Sciatic nerve (tissue), 2 donors: ENCODE results near the gene PSEN2. TPM values are rescaled to one million over a fixed set of nuclear protein-coding genes. Genes with fewer than 3 reads are reported as not detected.
"Not testable (repeated sequence)": the region's sequence is repeated elsewhere in the genome, so short reads cannot be mapped to it uniquely, and the experiment has no call there.

ENCODE experiments used
- ATAC-seq: fragments of 200-7000 bp; cut with Tn5 transposase; one replicate; pipeline ENCODE4 v1.9.1; 2020; ENCODE audit warnings: mild to moderate bottlenecking, moderate library complexity
- DNase-seq: peaks from one replicate; pipeline ENCODE4 v3.0.0-alpha.2; 2020; ENCODE audit warnings: low spot score
- intact Hi-C: fragments of 100-400 bp; cut with DNase I; formaldehyde crosslinking; loops from one replicate; pipeline ENCODE4 v1.14.2; 2022
- total RNA-seq: library from RNA; stranded (reverse); fragmentation: NEBNext Ultra II Directional; extraction: Animal tissue kit (Norgen Biotek cat#: 25700); gene quantifications from one replicate; pipeline ENCODE4 v1.2.1, GENCODE V29; 2021
- donor health status: DM: no; HTN: no; CAD: no.
- donor health status: DM: no; HTN: no; CAD: no.

Gene PSEN2
- total RNA-seq = 12.5 TPM

DNA sequence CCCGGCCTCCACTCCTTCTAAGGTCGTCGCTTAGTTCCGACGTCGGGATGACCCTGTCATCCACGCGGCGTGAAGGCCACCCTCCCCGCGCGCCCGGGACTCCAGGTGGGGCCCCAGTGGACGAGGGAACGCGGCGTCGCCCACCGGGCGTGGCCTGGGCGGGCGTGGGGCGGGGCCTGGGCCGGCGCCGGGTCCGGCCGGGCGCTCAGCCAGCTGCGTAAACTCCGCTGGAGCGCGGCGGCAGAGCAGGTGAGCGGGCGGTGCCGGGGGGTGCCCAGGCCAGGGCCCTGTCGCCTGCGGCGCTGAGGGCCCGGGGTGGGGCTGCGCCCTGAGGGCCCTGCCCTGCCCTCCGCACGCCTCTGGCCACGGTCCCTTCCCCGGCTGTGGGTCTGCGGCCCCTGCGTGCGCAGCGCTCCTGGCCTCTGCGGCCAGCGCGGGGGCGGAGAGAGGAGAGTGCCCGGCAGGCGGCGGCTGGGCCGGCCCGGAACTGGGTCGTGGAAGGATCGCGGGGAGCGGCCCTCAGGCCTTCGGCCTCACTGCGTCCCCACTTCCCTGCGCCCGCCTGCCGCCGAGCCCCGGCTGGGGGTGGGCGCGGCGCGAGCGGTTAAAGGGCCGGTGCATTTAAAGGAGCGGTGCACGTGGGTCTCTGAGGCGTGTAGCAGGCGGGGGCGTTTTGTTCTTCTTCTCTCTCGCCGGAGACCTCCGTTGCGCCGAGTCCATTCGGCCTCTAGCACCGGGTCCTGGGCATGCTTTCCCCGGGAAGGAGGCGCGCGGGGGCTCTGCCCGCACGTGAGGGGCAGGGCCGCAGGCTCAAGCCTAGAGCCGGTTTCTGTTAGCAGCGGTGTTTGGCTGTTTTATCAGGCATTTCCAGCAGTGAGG lies at the start of gene PSEN2:
TSS of gene PSEN2 (plus strand) at position 216 of the 879 bp plus-strand sequence. CDS start 11,292 bp downstream, outside the sequence.
- DNase-seq = peak; percentile 71
- intact Hi-C loops = no loop called here
- ATAC-seq = peak; percentile 77

DNA sequence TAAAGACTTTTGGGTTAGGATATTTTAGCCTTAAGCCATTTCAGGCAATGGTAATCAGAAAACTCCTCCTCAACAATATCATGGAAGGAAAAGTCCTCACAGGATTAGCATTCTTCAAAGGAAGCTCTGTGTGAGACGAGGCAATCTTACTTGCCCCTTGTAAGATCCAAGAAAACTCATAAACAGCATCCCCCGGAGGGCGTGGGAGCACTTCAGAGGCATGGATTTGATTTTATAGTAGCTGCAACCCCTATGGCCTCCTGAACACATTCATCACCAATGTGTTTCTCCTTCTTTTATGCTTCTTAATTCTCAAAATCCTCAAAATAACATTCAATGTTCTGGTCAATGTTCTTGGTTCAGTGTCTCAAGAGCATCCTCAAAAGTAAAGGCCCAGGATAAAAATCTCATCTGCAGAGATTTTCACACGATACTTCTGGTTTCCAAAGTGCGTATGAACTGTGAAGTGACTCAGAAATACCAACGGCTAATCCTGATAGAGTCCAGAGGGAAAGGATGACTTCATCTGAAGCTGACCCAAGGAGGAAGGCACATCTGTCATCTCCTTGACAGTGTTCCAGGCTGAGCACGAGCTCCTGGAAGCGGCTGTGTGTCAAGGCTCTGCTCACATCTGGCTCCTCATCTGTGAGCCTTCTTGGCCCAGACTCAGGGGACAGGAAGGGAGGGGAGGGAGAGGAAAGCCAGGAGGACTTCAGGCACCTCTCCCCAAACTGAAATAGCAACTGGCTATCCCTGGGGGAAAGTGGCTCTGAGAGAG lies 49.3 kb upstream of the PSEN2 start:
- ATAC-seq (peak; percentile 98), DNase-seq (peak; percentile 88)
- intact Hi-C loops = no loop called here

DNA sequence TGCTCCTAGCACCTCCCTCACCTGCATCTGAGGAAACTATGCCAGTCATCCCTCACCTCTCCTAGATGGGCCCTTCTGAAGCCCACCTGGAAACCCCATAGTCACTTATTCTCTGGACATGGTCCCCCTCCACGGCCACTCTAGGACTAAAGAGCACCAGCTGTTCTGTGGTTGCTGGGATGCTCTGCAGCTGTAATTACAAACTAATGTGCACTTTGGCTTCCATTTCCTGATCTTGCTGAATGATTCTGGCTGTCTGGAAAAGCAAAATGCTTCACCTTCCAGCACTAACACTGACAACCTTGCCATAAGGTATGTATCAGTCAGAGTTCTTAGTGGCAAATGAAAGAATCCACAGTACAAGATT lies 48.7 kb upstream of the PSEN2 start:
- ATAC-seq = peak; percentile 77
- no peak for DNase-seq
- intact Hi-C loops = no loop called here

DNA sequence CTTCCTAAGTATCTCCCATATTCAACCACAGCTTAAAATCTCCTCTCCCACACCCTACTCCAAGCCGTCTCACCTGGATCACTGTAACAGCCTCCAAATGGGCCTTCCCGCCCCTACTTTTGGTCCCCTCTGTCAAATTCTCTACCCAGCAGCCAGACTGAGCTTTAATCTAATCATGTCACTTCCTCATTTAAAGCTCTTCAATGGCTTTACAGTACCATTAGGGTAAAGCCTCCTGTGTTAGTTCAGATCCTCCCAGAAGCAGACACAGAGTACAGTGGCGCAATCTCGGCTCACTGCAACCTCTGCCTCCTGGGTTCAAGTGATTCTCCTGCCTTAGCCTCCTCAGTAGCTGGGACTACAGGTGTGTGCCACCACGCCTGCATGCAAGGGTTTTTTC lies 46.8 kb upstream of the PSEN2 start:
- intact Hi-C loops = no loop called here
- ATAC-seq (no peak), DNase-seq (no peak)

DNA sequence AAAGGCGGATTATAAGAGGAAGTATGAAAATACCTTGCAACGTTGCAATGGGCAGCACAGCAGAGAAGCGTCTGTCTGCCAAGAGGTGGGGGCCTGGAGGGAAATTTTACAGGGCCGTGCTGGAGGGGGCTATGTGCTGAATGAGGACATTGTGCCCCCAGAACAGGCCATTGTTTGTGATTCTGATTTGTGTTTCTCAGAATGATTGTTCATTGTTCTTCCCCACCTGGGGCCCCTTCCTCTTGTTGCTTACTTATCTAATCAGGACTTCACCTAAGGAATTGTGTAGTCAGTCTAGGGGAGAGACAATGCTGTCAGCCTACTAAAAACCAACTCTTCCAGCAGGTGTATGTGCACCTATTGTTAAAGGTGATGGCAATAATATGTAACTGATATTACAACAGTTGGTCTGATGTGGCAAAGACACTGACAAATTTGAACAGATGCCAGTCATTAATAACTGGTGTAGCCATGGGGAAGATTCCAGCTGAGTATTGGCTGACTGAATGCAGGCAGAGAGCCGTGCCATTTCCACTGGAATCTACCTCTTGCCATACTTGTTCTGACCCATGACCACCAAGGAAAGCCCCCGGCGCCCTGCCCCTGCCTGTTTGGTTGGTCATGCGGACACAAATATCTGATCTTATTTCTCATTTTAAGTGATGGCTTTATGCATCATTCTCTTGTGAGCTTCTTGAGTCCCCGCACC lies 45.2 kb upstream of the PSEN2 start:
- ATAC-seq (no peak), DNase-seq (no peak)
- intact Hi-C loops = loop anchor here (5.0 kb wide), 1 partner anchor 188 kb away; no protein-coding TSS in a partner anchor

DNA sequence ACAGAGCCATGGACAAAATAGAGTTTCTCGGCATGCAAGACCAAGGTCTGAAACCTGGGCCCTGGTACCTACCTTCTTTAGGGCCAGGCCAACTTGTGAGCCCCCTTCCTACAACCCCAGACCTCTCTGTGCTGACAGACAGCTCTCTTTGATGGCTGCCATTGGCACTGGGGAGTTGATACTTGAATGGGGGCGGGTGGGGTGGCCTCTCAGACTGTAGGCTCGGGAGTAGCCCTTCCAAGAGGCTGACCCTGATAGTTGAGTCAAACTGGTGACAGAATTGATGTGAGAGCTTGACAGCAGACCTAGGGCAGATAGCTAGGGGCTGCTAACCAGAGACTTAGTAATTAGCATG lies 44.7 kb upstream of the PSEN2 start:
- intact Hi-C loops = loop anchor here (5.0 kb wide), 1 partner anchor 188 kb away; no protein-coding TSS in a partner anchor
- DNase-seq = no peak
- ATAC-seq = no peak

DNA sequence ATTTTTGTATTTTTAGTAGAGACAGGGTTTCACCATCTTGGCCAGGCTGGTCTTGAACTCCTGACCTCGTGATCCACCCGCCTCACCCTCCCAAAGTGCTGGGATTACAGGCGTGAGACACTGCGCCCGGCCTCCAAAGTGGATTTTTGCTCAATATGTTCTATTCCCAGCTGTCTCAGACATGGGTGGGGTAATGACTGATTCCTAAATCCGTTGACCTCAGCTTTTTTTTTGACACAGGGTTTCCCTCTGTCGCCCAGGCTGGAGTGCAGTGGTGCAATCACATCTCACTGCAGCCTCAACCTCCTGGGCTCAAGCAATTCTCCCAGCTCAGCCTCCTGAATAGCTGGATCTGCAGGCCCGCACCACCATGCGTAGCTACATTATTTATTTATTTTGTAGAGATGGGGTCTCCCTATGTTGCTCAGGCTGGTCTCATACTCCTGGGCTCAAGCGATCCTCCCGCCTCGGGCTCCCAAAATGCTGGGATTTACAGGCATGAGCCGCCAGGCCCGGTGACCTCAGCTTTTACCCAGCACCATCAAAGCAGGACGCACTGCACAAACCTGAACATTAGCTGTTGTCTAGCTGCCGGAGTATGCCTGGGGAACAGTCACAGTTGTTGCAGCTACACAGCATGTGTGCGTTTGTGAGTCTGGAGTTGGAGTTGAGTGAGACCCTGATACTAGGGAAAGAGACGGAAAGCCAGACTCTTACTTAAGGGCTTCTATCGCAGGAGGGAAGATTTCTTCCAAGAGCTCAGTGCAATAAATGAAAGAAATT lies 43.7 kb upstream of the PSEN2 start:
- DNase-seq (no peak), ATAC-seq (no peak)
- intact Hi-C loops = loop anchor here (5.0 kb wide), 1 partner anchor 189 kb away; no protein-coding TSS in a partner anchor

DNA sequence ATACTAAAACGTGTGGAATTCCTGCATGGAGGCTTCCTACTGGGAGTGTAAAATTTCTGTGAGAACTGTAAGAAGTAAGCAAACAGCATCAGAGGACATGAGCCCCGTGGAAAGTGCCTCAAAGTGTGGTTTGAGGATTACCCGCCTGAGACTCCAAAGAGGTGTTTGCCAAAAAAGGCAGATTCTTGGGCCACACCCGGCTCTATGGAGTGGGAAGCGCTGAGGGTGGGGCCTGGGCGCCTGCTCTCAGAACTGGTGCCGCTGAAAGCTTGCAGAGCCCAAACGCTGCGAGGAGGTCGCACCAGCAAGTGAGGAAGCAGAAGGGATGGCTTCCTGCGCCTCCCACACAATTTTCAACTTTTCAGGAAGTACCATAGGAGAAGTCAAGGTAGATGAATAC lies 43.0 kb upstream of the PSEN2 start:
- intact Hi-C loops = loop anchor here (5.0 kb wide), 1 partner anchor 190 kb away; no protein-coding TSS in a partner anchor
- peak; percentile 84 for DNase-seq
- peak; percentile 94 for ATAC-seq

DNA sequence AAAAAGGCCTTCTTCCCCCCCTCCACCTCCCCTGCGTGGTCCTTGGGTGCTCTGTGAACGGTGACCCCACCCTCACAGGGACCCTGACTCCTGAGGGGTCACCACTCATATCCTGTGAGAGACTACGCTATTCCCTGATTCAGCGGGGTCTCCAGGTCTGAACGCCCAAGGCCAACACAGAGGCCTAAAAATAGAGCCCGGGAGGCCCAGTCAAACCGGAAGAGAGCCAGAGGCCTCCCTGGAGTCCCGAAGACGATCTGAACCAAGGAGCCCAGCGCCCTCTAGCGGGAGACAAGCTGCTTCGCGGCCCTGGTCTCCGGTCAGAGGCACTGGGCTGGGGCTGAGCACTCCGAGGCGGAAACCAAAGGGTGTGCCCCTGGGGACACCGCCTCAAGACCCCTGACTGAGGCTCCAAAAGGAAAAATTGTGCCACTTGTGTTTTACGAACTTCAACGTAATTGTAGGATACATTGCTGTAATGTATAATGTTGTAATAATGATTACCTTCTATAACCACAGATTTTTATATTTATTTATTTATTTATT lies 42.4 kb upstream of the PSEN2 start:
- peak; percentile 98 for DNase-seq
- intact Hi-C loops = loop anchor here (5.0 kb wide), 1 partner anchor 191 kb away; no protein-coding TSS in a partner anchor
- ATAC-seq = peak; percentile 97

DNA sequence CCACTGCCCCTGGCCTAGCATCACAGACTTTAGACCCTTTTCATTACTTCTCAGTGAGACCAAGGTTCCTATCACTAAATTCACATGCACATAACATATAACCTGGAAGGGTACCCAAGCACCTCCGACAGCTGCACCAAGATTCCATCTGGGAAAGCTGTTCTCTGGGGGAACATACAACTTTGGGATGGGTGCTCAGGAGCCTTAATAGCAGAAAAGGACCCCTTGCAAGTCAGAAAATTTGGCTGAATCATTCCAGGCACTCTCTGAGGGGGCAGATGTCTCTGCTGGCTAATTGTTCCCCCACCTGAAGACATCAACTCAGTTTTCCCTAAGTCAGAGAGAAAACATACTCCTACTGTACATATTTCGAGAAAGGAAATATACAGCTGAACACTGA lies 41.3 kb upstream of the PSEN2 start:
- intact Hi-C loops = loop anchor here (5.0 kb wide), 1 partner anchor 192 kb away; no protein-coding TSS in a partner anchor
- DNase-seq (no peak), ATAC-seq (no peak)

DNA sequence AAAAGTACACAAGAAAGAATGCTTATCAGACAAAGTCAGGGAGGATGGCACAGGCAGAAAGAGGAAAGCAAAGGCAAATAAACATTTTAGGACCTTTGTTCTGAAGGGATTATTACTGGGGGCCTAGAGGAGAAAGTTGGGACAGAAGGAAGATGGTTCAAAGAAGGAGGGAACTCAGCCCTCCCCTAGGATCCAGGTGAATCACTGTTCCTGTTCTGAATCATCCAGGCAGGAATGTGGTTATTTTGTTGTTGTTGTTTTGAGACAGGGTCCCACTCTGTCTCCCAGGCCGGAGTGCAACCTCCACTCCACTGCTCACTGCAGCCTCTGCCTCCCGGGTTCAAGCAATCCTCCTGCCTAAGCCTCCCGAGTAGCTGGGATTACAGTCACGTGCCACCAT lies 38.5 kb upstream of the PSEN2 start:
- ATAC-seq (no peak), DNase-seq (no peak)
- intact Hi-C loops = loop anchor here (10.0 kb wide), 1 partner anchor 613 kb away; no protein-coding TSS in a partner anchor

DNA sequence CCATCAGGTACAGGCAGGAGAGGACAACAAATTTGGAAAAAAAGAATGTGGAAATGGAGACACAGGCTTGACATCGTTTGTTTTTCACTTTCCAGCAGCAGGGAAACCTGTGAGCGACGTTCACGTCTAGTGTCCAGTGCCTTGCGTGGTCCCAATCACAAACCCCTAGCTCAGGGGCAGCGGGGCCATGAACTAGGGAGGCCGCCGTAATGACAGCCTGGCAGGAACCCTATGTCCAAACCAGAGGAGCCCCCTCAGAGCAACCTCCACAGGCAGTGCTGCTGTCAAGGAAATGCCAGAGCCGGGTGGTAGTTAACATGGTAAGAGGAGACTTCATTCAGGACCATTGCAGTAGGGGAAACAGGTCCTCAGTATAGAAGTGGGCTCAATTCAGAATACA lies 37.8 kb upstream of the PSEN2 start:
- intact Hi-C loops = loop anchor here (10.0 kb wide), 1 partner anchor 612 kb away; no protein-coding TSS in a partner anchor
- no peak for ATAC-seq
- DNase-seq = no peak

DNA sequence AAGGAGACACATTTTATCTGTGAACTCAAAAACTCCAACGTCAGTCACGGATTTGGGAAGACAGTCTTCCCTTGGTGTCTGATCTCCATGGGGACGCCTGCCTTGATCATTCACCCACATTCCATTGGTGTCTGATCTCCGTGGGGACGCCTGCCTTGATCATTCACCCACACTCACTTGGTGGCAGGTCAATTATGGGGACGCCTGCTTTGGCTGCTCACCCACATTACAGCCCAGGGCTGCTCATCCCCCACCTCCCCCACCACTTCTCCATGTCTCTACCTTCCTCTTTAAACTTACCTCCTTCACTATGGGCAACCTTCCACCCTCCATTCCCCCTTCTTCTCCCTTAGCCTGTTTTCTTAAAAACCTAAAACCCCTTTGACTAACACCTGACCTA lies 36.2 kb upstream of the PSEN2 start:
- intact Hi-C loops = loop anchor here (10.0 kb wide), 1 partner anchor 611 kb away; no protein-coding TSS in a partner anchor
- not testable (repeated sequence) for ATAC-seq, DNase-seq

DNA sequence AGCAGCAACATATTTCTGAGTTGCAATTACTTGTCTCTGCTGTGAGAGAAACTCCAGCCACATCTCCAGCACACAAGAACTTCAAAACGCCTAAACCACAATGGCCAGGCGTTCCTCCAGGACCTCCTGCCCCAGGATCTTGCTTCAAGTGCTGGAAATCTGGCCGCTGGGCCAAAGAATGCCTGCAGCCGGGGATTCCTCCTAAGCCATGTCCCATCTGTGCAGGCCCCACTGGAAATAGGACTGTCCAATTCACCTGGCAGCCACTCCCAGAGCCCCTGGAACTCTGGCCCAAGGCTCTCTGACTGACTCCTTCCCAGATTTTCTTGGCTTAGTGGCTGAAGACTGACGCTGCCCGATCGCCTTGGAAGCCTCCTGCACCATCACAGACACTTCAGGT lies 35.0 kb upstream of the PSEN2 start:
- DNase-seq, ATAC-seq: not testable (repeated sequence)
- intact Hi-C loops = loop anchor here (10.0 kb wide), 1 partner anchor 609 kb away; no protein-coding TSS in a partner anchor

DNA sequence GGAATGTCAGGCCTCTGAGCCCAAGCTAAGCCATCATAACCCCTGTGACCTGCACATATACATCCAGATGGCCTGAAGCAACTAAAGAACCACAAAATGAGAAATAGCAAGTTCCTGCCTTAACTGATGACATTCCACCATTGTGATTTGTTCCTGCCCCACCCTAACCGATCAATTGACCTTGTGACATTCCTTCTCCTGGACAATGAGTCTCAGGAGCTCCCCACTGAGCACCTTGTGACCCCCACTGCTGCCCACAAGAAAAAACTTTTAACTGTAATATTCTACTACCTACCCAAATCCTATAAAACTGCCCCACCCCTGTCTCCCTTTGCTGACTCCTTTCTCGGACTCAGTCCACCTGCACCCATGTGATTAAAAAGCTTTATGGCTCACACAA lies 32.5 kb upstream of the PSEN2 start:
- intact Hi-C loops = loop anchor here (10.0 kb wide), 1 partner anchor 607 kb away; no protein-coding TSS in a partner anchor
- not testable (repeated sequence) for ATAC-seq, DNase-seq

DNA sequence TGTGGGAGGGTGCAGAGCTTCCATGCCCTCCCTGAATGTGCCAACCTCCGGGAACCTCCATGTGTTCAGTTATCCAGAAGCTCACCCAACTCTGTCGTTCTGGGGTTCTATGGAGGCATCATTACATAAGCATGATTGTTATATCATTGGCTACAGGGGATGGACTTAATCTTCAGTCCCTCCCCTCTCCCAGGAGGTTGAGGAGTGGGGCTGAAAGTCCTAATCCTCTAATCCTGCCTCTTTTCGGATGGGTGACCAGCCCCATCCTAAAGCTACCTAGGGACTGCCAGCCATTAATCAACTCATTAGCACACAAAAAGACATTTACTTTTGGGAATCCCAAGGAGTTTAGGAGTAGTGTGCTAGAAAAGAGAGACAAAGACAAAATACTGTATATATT lies 32.0 kb upstream of the PSEN2 start:
- no peak for ATAC-seq
- intact Hi-C loops = loop anchor here (10.0 kb wide), 1 partner anchor 606 kb away; no protein-coding TSS in a partner anchor
- DNase-seq = no peak

DNA sequence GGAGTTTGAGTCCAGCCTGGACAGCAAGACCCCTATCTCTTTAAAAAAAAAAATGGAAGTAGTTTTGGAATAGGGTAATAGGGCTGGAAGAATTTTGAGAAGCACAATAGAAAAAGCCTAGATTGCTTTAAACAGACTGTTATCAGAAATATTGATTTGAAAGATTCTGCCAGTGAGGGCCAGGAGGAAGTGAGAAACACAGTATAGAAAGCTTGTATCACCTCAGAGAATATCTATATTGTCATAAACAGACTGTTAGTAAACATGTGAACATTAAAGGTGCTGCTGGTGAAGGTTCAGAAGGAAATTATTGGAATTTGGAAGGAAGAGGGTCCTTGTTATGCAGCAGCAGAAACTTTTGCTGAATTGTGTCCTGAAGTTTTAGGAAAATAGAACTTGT lies 24.8 kb upstream of the PSEN2 start:
- intact Hi-C loops = no loop called here
- DNase-seq = no peak
- ATAC-seq = no peak

DNA sequence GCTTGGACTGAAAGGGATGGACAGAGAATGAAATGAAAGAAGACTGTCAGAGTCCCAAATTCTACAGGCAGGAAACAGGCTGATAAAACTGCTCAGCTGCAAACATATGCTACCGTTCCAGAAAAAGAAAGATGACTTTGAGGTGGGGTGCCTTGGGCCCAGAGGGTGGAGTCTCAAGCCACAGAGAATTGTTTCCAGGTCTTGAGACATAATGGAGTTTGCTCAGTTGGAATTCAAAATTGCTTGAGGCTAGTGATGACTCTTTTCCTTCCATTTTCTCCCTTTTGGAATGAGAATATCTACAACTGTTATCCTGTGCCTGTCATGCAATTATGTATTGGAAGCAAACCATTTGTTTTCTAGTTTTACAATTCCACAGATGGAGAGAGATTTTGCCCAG lies 23.6 kb upstream of the PSEN2 start:
- DNase-seq = no peak
- intact Hi-C loops = no loop called here
- no peak for ATAC-seq
